ENCODE data around the gene HIPK1. TPM values are rescaled to one million over a fixed set of nuclear protein-coding genes. Genes with fewer than 3 reads are reported as not detected.

Gene HIPK1
- total and polyA plus RNA-seq, 3 donors from 2014 or later = 102 to 128 (median 116) TPM

DNA sequence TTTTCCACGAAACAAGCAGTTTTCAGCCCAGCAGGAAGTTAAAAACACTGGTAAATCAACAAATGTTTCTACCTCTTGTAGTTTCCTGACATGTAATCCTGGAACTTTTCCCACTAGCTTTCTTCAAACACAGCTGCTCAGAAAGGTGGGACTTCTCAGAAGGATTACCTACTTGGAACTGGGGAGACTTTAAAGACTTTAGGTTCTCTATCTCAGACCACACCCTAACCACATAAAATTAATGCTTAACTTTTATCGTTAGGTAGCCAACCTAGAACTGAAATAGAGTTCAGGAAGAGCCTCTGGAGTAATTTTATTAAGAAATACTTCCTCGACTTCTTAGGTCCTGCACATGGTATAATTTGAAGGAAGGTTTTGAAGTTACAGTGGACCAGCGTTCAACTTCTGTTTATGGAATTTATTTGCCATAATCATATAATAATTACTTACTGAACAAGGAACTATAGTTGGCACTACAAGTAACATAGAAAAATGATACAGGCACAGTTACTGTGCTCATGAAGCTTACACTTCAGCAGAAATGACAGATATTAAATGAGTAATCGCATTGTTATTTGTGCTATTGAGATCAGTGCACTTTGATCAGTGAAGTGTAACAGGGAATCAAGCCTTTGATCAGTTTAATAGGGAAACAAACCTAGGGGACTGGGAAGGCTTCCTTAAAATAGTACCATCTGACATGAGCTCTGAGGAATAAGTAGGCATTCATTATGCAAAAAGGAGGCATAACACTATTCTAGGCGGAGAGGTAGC is 41.5 kb upstream of the HIPK1 start, which contains the start of gene BCL2L15:
Gene BCL2L15 (minus strand): TSS at position 180 of the 774 bp plus-strand sequence. CDS start 206 bp downstream, outside the sequence.
- Histone ChIP-seq H3K36me3 (ENCODE audit: low read depth, missing control alignments) (no peaks in the 10 kb centered on the region), H3K27ac (no peak within 1 kb of the TSS), H3K4me3 (no peak within 1 kb of the TSS), H3K9me3 (no peaks in the 10 kb centered on the region), H3K27me3 (no peaks in the 10 kb centered on the region), H3K4me1 (no peaks in the 10 kb centered on the region)
- 81 to 85% methylated on average over 6 of the region's 6 CpGs for WGBS, 2 donors
- TF ChIP-seq, protein P1, sequence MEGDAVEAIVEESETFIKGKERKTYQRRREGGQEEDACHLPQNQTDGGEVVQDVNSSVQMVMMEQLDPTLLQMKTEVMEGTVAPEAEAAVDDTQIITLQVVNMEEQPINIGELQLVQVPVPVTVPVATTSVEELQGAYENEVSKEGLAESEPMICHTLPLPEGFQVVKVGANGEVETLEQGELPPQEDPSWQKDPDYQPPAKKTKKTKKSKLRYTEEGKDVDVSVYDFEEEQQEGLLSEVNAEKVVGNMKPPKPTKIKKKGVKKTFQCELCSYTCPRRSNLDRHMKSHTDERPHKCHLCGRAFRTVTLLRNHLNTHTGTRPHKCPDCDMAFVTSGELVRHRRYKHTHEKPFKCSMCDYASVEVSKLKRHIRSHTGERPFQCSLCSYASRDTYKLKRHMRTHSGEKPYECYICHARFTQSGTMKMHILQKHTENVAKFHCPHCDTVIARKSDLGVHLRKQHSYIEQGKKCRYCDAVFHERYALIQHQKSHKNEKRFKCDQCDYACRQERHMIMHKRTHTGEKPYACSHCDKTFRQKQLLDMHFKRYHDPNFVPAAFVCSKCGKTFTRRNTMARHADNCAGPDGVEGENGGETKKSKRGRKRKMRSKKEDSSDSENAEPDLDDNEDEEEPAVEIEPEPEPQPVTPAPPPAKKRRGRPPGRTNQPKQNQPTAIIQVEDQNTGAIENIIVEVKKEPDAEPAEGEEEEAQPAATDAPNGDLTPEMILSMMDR (IDR thresholded peaks at IDR 0.05) = no peak
- no peak for TF ChIP-seq POLR2A (IDR thresholded peaks at IDR 0.05)
- no peak for DNase-seq
- intact Hi-C loops (cut with DNase I; ENCODE audit: low total_unique reads) = no loop called here

DNA sequence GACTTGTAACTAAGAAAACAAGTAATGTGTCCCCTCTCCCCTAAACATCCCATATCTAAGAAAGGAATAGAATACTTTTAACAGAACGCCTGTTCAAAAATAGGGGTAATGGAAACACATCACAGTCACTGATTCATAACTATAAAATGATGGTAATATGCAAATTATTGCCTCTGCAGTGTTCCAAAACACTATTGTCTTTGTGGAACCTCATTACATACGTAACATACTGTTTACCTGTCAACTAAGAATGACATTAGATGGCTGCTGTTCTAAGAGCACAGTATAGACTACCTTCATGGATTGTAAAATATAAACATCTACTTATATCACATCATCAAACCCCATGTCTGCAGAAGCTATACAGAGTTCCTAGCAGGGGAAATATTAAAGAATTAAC is 38.3 kb upstream of the HIPK1 start:
- Histone ChIP-seq H3K4me1 (no peaks in the 10 kb centered on the region), H3K4me3 (no peak overlapping the region), H3K27me3 (no peaks in the 10 kb centered on the region), H3K36me3 (ENCODE audit: low read depth, missing control alignments) (no peaks in the 10 kb centered on the region), H3K27ac (no peak overlapping the region), H3K9me3 (no peaks in the 10 kb centered on the region)
- TF ChIP-seq, protein P1 (IDR thresholded peaks at IDR 0.05) = no peak
- TF ChIP-seq POLR2A (IDR thresholded peaks at IDR 0.05) = no peak
- WGBS, 2 donors = 50 to 70% methylated on average over 2 of the region's 2 CpGs
- intact Hi-C loops (cut with DNase I; ENCODE audit: low total_unique reads) = no loop called here
- DNase-seq = no peak

DNA sequence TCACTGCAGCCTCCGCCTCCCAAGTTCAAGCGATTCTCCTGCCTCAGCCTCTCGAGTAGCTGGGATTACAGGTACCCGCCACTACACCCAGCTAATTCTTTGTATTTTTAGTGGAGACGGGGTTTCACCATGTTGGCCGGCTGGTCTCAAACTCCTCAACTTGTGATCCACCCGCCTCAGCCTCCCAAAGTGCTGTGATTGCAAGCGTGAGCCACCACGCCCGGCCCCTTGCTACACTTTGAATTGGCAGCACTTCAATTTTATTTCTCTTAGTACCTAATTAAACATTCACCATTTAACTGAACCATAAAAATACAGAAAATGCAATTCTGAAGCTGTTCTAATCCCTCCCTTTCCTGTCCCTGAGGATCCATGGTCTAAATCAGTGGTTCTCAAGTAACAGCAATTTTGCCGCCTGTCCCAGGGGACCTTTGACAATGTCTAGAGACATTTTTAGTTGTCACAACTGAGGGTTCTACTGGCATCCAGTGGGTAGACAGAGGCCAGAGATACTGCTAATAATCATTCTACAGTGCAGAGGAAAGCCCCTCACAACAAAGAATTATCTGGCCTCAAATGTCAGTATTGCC is 37.4 kb upstream of the HIPK1 start:
- TF ChIP-seq POLR2A (IDR thresholded peaks at IDR 0.05) = no peak
- Histone ChIP-seq H3K9me3 (no peaks in the 10 kb centered on the region), H3K27me3 (no peaks in the 10 kb centered on the region), H3K4me3 (no peak overlapping the region), H3K36me3 (ENCODE audit: low read depth, missing control alignments) (no peaks in the 10 kb centered on the region), H3K4me1 (no peaks in the 10 kb centered on the region), H3K27ac (no peak overlapping the region)
- DNase-seq = no peak
- intact Hi-C loops (cut with DNase I; ENCODE audit: low total_unique reads) = no loop called here
- WGBS, 2 donors = 90 to 94% methylated on average over 11 of the region's 11 CpGs

DNA sequence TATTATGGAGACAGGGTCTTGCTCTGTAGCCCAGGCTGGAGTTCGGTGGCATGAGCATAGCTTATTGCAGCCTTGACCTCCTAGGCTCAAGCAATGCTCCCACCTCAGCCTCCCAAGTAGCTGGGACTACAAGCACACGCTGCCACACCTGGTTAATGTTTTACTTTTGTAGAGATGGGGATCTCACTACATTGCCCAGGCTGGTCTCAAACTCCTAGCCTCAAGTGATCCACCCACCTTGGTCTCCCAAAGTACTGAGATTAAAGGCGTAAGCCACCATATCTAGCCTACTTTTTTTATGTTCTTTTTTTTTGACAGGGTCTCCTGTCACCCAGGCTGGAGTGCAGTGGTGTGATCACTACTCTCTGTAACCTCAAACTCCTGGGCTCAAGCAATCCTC is 35.9 kb upstream of the HIPK1 start:
- H3K4me3 ChIP-seq = no peak overlapping the region
- TF ChIP-seq POLR2A (IDR thresholded peaks at IDR 0.05) = no peak
- TF ChIP-seq, protein P1 (IDR thresholded peaks at IDR 0.05) = no peak
- 98% methylated on average over 3 of the region's 3 CpGs for WGBS, 2 donors
- no peak for DNase-seq
- H3K9me3 ChIP-seq = no peaks in the 10 kb centered on the region
- H3K36me3 ChIP-seq (ENCODE audit: low read depth, missing control alignments) = no peaks in the 10 kb centered on the region
- H3K27ac ChIP-seq = no peak overlapping the region
- intact Hi-C loops (cut with DNase I; ENCODE audit: low total_unique reads) = no loop called here
- no peaks in the 10 kb centered on the region for H3K27me3 ChIP-seq
- H3K4me1 ChIP-seq = no peaks in the 10 kb centered on the region

DNA sequence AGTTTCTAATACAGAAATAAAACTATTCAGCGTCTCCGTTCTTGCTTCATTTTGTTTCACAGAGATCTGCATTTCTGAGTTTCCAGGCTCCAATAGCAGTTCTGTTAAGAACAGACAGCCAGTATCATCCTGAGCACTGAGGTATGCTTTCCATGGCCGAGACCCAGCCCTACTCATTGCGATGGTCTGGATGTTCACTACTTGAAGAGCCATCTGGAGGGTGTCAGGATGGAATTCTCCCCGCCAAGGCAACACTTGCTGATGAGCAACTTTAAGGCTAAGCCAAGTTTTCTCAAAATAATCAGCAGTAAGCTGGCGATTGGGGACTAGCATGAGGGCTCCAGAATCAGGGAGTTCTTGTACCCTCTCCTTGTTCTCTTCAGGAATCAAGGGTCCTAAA is 34.0 kb upstream of the HIPK1 start:
- no peak for DNase-seq
- WGBS, 2 donors = 93% methylated on average over 6 of the region's 6 CpGs
- intact Hi-C loops (cut with DNase I; ENCODE audit: low total_unique reads) = no loop called here
- Histone ChIP-seq H3K9me3 (no peaks in the 10 kb centered on the region), H3K4me1 (no peaks in the 10 kb centered on the region), H3K4me3 (no peak overlapping the region), H3K27me3 (no peaks in the 10 kb centered on the region), H3K27ac (no peak overlapping the region), H3K36me3 (ENCODE audit: low read depth, missing control alignments) (no peaks in the 10 kb centered on the region)
- TF ChIP-seq, protein P1 (IDR thresholded peaks at IDR 0.05) = no peak
- TF ChIP-seq POLR2A (IDR thresholded peaks at IDR 0.05) = no peak

Data from testis (tissue), 3 donors.